Colon (tissue), 2 donors: ENCODE measurements around the gene RAI1.

Experiments
- FAIRE-seq: peaks from 2 replicates; lab custom pipeline; 2012; peaks lifted over from hg19 to GRCh38; lab: Jason Lieb, UNC
- donor health status: control.
- donor health status: control.

Gene RAI1

GRCh38 chr17:17719199-17719940 is 38.1 kb downstream of the RAI1 start:
- no peak for FAIRE-seq

DNA sequence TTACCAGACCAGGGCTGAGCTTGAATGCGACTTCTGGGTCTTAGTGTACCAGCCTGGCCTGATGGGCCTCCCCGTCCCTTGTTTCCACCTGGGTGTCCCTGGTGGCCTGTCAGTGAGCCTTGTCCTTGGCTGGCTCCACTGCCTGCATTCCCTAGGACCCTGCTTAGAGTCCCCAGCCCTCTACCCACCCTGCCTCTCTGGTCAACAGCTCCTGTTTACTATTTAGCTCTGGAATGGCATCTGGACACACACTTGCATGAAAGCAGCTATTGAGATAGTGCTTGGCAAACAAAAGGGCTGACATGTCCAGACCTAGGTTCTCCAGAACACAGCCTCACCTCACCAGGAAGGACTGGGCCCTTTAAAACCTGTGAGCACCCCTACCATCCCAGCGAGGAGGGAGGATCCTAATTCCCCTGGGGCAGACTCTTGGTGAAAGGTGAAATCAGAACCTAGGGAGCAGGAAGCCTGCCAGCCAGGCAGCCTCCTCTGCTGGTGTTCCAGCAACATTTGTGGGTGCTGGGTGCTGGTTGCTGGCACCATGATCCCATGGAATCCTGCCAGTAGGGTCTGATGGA is 38.8 kb downstream of the RAI1 start:
- FAIRE-seq = no peak

DNA sequence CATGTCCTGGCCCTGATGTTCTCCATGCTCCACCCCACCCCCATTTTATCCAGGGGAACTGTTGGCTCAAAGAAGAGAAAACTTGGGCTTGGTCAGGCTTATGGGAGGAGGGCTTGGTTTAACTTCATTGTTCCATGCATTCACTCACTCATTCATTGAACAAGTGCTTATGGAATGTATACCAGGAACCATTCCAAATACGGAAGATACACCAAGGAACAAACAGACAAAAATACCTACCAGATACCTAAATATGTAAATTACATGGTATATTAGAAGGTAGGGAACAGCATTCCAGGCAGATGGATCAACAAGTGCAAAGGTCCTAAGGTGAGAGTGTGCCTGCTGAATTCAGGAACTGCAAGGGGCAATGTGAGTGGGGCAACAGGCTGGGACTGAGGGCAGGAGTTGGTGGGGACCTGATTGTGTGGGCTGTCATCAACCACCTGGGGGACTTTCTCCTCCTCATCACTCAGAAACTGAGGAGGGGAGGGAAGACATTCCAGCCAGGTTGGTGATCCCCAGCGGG is 39.9 kb downstream of the RAI1 start:
- no peak for FAIRE-seq

DNA sequence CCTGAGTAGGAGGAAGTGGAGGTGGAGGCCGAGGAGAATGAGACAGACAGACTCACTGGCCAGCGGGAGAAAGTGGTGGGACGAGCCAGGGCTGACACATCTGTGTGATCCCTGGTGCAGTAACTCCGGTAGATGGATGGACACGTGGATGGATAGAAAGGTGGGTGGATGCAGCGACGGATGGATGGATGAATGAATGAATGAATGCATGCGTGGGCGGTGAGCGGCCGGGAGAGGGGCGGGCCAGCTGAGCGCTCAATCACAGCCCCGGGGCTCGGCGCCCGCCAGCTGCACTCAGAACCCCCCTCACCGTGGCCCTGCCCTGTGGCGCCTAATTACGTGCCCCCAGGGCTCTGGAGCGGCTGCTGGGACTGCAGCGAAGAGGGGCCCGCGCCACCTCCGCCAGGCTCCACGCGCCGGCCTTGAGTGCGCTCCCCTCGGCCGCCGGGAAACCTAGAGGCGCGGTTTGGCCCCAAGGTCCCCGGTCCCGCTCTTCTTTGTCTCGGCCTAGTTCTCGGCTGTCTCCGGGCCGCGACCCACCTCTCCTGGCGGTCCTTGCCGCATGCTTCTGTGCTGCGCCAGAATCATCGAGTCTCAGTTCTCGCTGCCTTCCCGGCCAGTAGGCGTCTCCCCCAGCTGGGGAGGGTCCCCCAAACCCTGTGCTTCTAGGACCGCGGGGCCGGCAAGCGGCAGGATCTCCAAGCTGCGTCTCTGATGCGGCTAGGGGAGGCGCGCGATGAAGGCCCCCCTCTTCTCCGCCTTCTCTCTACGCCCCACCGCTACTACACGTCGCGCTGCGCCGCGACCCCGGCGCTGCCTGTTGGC is 41.0 kb downstream of the RAI1 start:
- FAIRE-seq = no peak

DNA sequence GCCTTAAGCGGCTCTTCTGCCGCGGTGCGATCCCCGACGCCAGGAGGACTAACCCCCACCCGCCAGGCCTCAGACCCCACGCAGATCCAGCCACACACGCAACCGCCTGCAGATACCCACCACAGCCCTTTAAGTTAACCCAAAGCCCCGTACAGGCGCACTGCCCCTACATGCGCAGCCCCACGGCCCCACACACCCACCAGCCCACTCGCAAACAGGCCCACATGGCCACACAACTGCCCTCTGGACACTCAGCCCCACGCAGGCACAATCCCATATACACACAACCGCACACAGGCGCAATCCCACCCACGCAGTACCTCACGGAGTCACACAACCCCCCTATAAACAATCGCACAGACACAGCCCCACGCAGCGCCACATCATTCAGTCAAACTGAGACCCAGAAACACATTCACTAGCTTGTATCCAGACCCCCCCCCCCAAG is 41.7 kb downstream of the RAI1 start:
- no peak for FAIRE-seq

DNA sequence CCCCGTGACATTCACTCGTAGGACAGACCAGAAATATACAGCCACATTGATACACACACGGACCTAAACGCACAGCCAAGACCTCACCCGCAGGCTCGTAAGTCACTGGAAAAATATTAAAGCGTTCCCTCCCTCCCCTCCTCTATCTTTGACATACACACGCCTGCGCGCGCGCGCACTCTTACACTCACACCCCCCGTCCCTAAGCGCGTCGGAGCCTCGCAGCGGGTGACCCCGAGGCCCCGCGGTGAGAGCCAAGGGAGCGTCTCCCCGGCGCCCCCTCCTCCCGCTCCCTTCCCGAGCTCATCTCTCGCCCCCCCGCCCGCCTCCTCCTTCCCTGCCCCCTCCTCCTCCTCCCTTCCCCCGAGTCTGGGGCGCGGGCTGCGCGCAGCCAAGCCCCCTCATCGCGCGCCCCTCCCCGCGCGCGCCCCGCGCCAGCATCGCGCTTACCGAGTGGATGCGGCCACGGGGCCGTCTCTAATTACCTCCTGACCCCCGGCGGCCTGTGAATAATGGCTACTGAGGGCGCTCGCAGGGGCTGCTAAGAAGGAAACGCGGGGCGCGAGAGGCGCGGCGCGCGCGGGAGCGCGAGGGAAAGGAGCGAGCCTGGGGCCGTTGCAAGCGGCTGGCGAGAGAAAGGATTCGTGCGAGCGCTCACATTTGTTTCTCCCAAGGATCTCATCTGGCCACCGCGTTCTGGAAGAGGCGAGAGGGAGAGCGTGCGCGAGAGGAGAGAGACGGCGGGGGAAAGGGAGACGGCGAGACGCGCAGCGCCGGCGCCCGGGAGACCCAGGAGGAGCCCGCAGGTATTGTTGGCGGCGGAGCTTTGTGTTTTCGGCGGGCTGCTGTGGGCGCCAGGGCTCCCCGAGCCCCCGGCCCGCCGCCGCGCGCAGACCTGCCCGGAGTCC is 42.4 kb downstream of the RAI1 start:
- FAIRE-seq = no peak

DNA sequence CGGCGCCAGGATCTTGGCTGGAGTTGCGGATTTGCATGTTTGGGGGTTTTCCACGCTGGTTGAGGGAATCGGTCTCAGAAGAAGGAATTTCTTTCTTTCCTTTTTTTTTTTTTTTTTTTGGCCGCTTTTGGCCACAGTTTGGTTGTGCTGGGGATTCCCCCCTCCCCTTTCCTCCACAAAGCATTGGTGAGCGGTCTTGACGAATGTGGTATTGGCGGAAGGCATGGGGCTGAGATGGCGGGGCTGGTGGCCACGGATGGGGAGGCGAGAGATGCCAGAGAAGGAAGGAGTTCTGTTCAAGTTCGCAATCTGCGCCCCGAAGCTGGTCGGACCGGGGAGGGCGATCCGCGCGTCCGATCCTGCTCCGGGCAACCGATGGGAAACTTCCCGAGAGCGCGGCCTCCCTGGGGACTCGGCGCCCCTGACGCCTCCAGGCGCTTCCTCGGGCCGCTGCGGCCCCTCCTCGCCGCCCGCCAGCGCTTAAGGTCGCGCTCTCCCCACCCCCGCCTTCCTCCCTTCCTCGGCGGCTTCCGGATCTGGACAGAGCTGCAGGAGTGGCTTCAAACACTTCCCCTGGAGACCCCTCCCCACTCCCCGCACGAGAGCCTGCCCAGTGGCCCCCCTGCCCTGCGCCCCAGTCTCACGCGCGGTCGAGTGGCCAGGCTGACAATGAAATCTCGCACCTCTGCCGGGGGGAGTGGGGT is 43.2 kb downstream of the RAI1 start:
- no peak for FAIRE-seq

GRCh38 chr17:17725011-17725751 is 43.9 kb downstream of the RAI1 start:
- FAIRE-seq = no peak

DNA sequence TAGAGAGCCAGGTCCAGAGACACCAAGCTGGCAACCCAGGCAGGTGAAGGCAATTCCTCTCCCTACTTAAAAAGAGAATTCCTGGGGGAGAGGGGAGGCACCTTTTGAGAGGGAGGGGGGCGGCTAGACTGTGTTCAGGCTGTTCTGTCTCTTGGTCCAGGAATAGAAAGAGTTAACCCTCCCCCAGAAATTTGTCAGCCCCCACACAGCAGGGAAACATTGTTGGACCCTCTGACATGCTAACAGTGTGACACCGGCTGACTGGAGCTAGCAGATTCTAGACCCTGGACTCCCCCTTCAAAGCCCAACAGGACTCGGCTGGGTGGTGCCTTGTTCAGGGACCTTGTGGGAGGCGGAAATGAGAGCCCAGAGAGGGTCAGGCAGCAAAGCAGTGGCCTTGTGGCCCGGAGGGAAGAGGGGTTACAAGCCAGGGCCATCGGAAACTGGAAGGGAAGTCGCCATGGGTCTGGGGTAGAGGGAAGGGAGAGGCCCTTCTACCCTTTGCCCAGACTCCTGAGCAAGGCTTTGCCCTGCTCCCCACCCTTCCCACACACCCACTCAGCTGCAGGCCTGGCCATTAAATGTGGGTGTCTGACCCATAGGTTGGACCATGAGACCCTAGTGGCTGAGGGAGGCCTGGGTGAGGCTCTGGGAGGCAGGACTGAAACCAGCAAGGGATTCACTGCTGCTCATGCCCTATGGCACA is 44.6 kb downstream of the RAI1 start:
- no peak for FAIRE-seq

- no peak for FAIRE-seq
Observed at GRCh38 chr17:17726458-17727060, 45.3 kb downstream of the RAI1 start.

DNA sequence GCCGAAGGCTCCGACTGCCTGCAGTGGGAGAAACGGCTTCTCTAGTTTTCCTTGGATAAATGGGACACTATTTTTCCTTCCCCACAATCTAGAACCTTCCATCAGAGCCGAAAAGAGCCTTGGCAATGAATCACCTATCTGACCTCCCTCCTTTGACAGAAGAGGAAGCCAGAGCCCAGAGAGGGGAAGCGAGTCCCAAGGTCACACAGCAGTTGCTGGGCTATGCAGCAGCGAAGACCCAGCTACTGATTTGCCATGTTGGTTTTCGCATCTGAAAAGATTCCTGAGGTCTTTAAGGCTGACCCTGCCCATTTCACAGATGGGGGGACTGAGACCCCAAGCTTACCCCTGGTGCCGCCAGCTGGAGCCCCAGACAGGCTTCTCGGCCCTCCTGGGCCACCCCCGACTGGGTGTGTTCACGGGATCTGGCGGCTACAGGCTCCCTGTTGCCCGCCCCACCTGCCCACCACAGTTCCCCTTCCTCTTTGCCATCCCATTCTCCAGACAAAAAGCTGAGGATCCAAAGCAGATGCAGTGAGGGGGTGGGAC is 45.9 kb downstream of the RAI1 start:
- no peak for FAIRE-seq

DNA sequence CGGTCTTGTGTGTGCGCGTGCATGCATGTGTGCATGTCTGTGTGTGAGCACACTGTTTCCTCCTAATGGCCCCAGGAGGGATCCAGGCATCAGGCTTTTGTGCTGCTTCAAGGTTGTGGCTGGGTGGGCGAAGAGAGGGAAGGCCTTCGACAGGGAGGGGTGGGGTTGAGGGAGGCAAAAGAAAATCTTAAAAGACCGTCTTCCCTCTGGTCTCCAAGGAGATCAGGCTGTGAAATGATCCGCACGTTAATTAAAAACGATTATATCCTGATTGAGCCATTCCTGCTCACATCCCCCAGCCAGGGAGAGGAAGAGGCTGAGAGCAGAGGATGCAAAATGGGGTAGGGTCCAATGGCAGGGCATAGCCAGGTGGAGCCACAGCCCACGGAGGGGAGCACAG is 46.9 kb downstream of the RAI1 start:
- no peak for FAIRE-seq

GRCh38 chr17:17728550-17729251 is 47.4 kb downstream of the RAI1 start:
- no peak for FAIRE-seq

- no peak for FAIRE-seq
Observed at GRCh38 chr17:17729620-17730249, 48.5 kb downstream of the RAI1 start.

DNA sequence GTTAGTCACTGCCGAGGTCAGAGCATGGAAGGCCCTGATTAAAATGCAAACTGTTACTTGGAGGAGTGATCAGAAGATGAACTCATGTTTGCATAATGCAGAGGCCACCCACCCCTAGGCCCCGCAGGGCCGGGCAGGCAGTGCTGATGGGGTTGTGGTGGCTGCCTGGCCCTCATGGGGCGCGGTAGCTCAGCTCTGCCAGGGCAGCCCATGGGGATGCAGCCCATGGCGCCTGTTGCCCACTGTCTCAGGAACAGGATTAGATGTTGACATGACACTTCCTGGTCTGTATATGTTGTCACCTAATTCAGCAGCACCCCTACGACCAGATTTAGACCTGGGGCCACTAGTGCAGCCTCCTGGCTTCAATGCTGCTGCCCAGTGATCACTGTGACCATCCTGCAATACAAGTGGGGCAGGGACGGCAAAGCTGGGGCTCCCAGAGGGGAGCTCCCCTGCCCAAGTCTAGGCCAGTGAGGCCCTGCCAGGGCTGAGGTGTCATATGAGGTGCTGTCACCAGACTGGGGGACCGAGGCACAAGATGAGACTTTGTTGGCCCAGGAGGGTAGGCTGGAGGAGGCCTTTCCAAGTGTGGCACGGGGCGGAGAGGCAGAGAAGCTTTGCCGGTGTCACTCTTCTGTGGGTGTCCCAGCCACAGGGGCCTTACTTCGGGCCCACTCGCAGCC is 49.1 kb downstream of the RAI1 start:
- FAIRE-seq = no peak

DNA sequence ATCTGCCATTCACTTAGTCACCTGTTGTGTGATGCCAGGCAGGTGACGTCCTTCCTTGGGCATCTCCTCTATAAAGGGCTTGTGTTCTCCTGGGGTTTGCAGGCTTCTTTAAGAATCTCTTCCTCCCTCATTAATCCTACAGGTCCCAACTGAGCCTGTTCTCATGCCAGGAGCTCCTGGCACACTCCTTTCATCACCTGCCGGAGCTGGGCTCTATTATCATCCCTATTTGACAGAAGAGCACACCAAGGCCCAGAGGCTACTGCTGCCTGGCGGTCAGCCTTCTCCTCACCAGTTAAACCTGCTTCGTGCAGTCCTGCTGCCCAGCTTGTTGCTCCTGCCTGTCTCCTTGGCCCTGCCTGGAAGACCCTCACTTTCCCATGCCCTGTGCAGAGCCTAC is 51.2 kb downstream of the RAI1 start:
- no peak for FAIRE-seq
